K562 (cell line): ENCODE data around the gene ABCA7. TPM values are rescaled to one million over a fixed set of nuclear protein-coding genes. Genes with fewer than 3 reads are reported as not detected.

Experiments used
- BCOR ChIP-seq: fragments of 450-650 bp; IDR thresholded peaks from 2 replicates; pipeline ENCODE4 v1.6.1; 2016
- COPS2 ChIP-seq: fragments of 450-650 bp; conservative IDR thresholded peaks from 2 replicates; pipeline ENCODE4 v1.6.1; 2016; ENCODE audit warnings: mild to moderate bottlenecking, moderate library complexity
- CTCFL ChIP-seq: IDR thresholded peaks from 2 replicates; pipeline ENCODE4 v1.6.1; 2011; ENCODE audit warnings: borderline replicate concordance, low read depth, mild to moderate bottlenecking, moderate library complexity, low read length; ENCODE audit not compliant: insufficient read depth, poor library complexity, severe bottlenecking
- IFI16 ChIP-seq: fragments of 250-450 bp; sonication (Bioruptor Pico); IDR thresholded peaks from 2 replicates; pipeline ENCODE4 v2.1.2; 2022; ENCODE audit warnings: mild to moderate bottlenecking, inconsistent platforms
- KDM4B ChIP-seq, 2 experiments: fragments of 450-650 bp in 1 of 2; sonication (generic) in 1 of 2; IDR thresholded peaks; 2 replicates each; pipeline ENCODE4 v1.6.1; 2016 to 2017; ENCODE audit warnings: borderline replicate concordance in 2 of 2, antibody characterized with exemption in 1 of 2, low read depth in 1 of 2, mild to moderate bottlenecking in 1 of 2
- NCOA4 ChIP-seq: fragments of 450-650 bp; IDR thresholded peaks from 2 replicates; pipeline ENCODE4 v1.6.1; 2018; ENCODE audit warnings: mild to moderate bottlenecking; ENCODE audit not compliant: partially characterized antibody
- PHF21A ChIP-seq: fragments of 450-650 bp; IDR thresholded peaks from 2 replicates; pipeline ENCODE4 v1.6.1; 2017; ENCODE audit warnings: low read depth, borderline replicate concordance
- RBM14 ChIP-seq: fragments of 200-400 bp; formaldehyde crosslinking; IDR thresholded peaks from 2 replicates; pipeline ENCODE4 v1.6.1; 2018; ENCODE audit warnings: low read depth, mild to moderate bottlenecking, low read length, moderate library complexity, borderline replicate concordance; ENCODE audit not compliant: insufficient read depth
- SAFB ChIP-seq: fragments of 200-400 bp; formaldehyde crosslinking; IDR thresholded peaks from 2 replicates; pipeline ENCODE4 v1.6.1; 2017; ENCODE audit warnings: low read depth, low read length, borderline replicate concordance
- SIN3A ChIP-seq, 2 experiments: fragments of 150-350 bp in 1 of 2; IDR thresholded peaks; 2 replicates each; pipeline ENCODE4 v1.6.1; 2011 to 2016; ENCODE audit warnings: borderline replicate concordance in 2 of 2, low read depth in 2 of 2, low read length in 2 of 2, mild to moderate bottlenecking in 2 of 2, moderate library complexity in 2 of 2; ENCODE audit not compliant: control insufficient read depth in 1 of 2
- XRCC4 ChIP-seq: IDR thresholded peaks from one replicate; pipeline ENCODE4 v1.6.1; 2011; ENCODE audit not compliant: insufficient read depth, insufficient read length; ENCODE audit errors: extremely low read depth
- ZNF232 ChIP-seq: sonication (generic); formaldehyde crosslinking; IDR thresholded peaks from 2 replicates; pipeline ENCODE4 v1.8.0; 2022; ENCODE audit warnings: mild to moderate bottlenecking, missing genetic modification reagents
- ZNF512 ChIP-seq: IDR thresholded peaks from 2 replicates; pipeline ENCODE4 v1.6.1; 2016; ENCODE audit warnings: missing genetic modification characterization, missing compliant biosample characterization
- polyA plus RNA-seq, 8 experiments: library from polyadenylated mRNA; depleted of rRNA in 4 of 8; stranded (reverse) in 5 of 8; unstranded in 3 of 8; fragments of >200 nt; fragmentation: Nextera tagmentation in 2 of 8; fragmentation: Illumina TruSeq in 1 of 8; extraction: Ambion mirVana in 2 of 8; extraction: Trizol in 1 of 8; gene quantifications; 2 replicates each; pipeline versions ENCODE4 v1.2.1 to v1.2.3, GENCODE V29; 2011 to 2014; ENCODE audit warnings: inconsistent platforms in 1 of 8, missing spikeins in 1 of 8
- total RNA-seq, 7 experiments: library from RNA; depleted of rRNA in 6 of 7; stranded (reverse); fragments of >200 nt in 6 of 7; fragmentation: Illumina TruSeq in 2 of 7; extraction: Trizol in 2 of 7; gene quantifications; 2 replicates each; pipeline versions ENCODE4 v1.2.1 to v1.2.3, GENCODE V29; 2011 to 2021; ENCODE audit warnings: low replicate concordance in 1 of 7
- TF ChIP-seq, protein P1 (sequence below), 3 experiments: IDR thresholded peaks in 2 of 3; conservative IDR thresholded peaks in 1 of 3; 2 replicates each; pipeline ENCODE4 v1.5.1; 2011 to 2012; ENCODE audit warnings: low read length in 3 of 3, mild to moderate bottlenecking in 3 of 3, control low read depth in 2 of 3, improper control_type of control experiment in 1 of 3, inconsistent platforms in 1 of 3, low read depth in 1 of 3, mixed read lengths in 1 of 3, moderate library complexity in 1 of 3; ENCODE audit not compliant: insufficient read depth in 2 of 3
- TF ChIP-seq, protein P2 (sequence below): sonication (generic); formaldehyde crosslinking; IDR thresholded peaks from 2 replicates; pipeline ENCODE4 v1.8.0; 2022; ENCODE audit warnings: mild to moderate bottlenecking, missing genetic modification reagents
- TF ChIP-seq, protein P3 (sequence below): fragments of 250-450 bp; sonication (Bioruptor Pico); IDR thresholded peaks from 2 replicates; pipeline ENCODE4 v1.6.1; 2021; ENCODE audit warnings: mild to moderate bottlenecking

ABCA7 gene
- total and polyA plus RNA-seq, 9 of the 15 experiments (the other 6 are each of a cell fraction or from before 2014, with no cell fraction given): 2.3 to 96.1 (median 31.2) TPM

- TF ChIP-seq, protein P1, sequence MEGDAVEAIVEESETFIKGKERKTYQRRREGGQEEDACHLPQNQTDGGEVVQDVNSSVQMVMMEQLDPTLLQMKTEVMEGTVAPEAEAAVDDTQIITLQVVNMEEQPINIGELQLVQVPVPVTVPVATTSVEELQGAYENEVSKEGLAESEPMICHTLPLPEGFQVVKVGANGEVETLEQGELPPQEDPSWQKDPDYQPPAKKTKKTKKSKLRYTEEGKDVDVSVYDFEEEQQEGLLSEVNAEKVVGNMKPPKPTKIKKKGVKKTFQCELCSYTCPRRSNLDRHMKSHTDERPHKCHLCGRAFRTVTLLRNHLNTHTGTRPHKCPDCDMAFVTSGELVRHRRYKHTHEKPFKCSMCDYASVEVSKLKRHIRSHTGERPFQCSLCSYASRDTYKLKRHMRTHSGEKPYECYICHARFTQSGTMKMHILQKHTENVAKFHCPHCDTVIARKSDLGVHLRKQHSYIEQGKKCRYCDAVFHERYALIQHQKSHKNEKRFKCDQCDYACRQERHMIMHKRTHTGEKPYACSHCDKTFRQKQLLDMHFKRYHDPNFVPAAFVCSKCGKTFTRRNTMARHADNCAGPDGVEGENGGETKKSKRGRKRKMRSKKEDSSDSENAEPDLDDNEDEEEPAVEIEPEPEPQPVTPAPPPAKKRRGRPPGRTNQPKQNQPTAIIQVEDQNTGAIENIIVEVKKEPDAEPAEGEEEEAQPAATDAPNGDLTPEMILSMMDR (IDR thresholded peaks at IDR 0.05 in 2 of 3, conservative IDR thresholded peaks at IDR 0.05 in 1 of 3; ENCODE audit: insufficient read depth in 2 of 3, low read depth in 1 of 3, low read length in 3 of 3): no peak
- TF ChIP-seq, protein P2, sequence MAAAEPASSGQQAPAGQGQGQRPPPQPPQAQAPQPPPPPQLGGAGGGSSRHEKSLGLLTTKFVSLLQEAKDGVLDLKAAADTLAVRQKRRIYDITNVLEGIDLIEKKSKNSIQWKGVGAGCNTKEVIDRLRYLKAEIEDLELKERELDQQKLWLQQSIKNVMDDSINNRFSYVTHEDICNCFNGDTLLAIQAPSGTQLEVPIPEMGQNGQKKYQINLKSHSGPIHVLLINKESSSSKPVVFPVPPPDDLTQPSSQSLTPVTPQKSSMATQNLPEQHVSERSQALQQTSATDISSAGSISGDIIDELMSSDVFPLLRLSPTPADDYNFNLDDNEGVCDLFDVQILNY (CRISPR knock-in tag): no peak
- TF ChIP-seq COPS2 (no peak), ZNF512 (no peak), CTCFL (peak; percentile 11), PHF21A (no peak), XRCC4 (no peak), ZNF232 (no peak), IFI16 (CRISPR knock-in tag) (no peak), NCOA4 (no peak), RBM14 (no peak), KDM4B (IDR thresholded peaks at IDR 0.05; ENCODE audit: borderline replicate concordance in 2 of 2, low read depth in 1 of 2) (peak in 1 of 2 experiments; percentile 75; a peak in 1 of 4 replicates), BCOR (no peak; the same call in 1 of the 2 replicates), SAFB (peak; percentile 94), SIN3A (IDR thresholded peaks at IDR 0.05; ENCODE audit: borderline replicate concordance in 2 of 2, control insufficient read depth in 1 of 2, low read depth in 2 of 2, low read length in 2 of 2) (peak in 1 of 2 experiments; percentile 75; a peak in 1 of 4 replicates)
- TF ChIP-seq, protein P3, sequence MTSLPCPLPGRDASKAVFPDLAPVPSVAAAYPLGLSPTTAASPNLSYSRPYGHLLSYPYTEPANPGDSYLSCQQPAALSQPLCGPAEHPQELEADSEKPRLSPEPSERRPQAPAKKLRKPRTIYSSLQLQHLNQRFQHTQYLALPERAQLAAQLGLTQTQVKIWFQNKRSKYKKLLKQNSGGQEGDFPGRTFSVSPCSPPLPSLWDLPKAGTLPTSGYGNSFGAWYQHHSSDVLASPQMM (CRISPR knock-in tag): no peak
Observed at GRCh38 chr19:1103708-1104310, 63.9 kb downstream of the ABCA7 start, which contains the start of gene GPX4 (continued).
